Glomerular endothelial cell (primary cell): ENCODE measurements around the gene RELL2. TPM values are rescaled to one million over a fixed set of nuclear protein-coding genes. Genes with fewer than 3 reads are reported as not detected.

ENCODE experiments used
- DNase-seq: peaks from one replicate; pipeline ENCODE4 v3.0.0-alpha.2; 2011; ENCODE audit warnings: low read depth, low spot score; ENCODE audit errors: extremely low read depth
- total RNA-seq: library from RNA; depleted of rRNA; stranded (reverse); fragments of >200 nt; gene quantifications from 2 replicates; pipeline ENCODE4 v1.2.3, GENCODE V29; 2015

RELL2 gene
- total RNA-seq, 1 donor from 2014 or later = 8.5 TPM

- no peak for DNase-seq
These were observed 18.6 kb upstream of the RELL2 start for GRCh38 chr5:141618030-141618803.

GRCh38 chr5:141618804-141619554 is 17.8 kb upstream of the RELL2 start, which contains the start of gene DIAPH1:
Gene DIAPH1, minus strand, starts transcription at chr5:141619000. Its CDS starts 86 bp downstream, at chr5:141618914.
- DNase-seq = no peak

GRCh38 chr5:141623186-141623585 is 13.6 kb upstream of the RELL2 start:
- DNase-seq = no peak

- no peak for DNase-seq
These were observed 13.2 kb upstream of the RELL2 start for GRCh38 chr5:141623611-141624010.

GRCh38 chr5:141628175-141628788 is 8.5 kb upstream of the RELL2 start:
- no peak for DNase-seq

- DNase-seq = no peak
These were observed 6.1 kb upstream of the RELL2 start for GRCh38 chr5:141630570-141631140.

- DNase-seq = no peak
These were observed 4.1 kb upstream of the RELL2 start for GRCh38 chr5:141632650-141633049.

GRCh38 chr5:141633871-141634561 is 2.8 kb upstream of the RELL2 start:
- DNase-seq = no peak

- DNase-seq = no peak
These were observed 2.1 kb upstream of the RELL2 start for GRCh38 chr5:141634720-141635119.

GRCh38 chr5:141635646-141636045 is 1.2 kb upstream of the RELL2 start:
- DNase-seq = no peak

- DNase-seq = no peak
These were observed 738 bp upstream of the RELL2 start for GRCh38 chr5:141636106-141636412.

- DNase-seq = no peak
These were observed 448 bp downstream of the RELL2 start for GRCh38 chr5:141637123-141637766.

- DNase-seq = no peak
These were observed 1.1 kb downstream of the RELL2 start for GRCh38 chr5:141637767-141638419.

- DNase-seq = no peak
These were observed 2.0 kb downstream of the RELL2 start for GRCh38 chr5:141638771-141639170.

GRCh38 chr5:141639357-141640050 is 2.7 kb downstream of the RELL2 start:
- DNase-seq = no peak

GRCh38 chr5:141640051-141640415 is 3.2 kb downstream of the RELL2 start:
- DNase-seq = no peak

GRCh38 chr5:141640698-141641097 is 3.9 kb downstream of the RELL2 start:
- no peak for DNase-seq

- DNase-seq = no peak
These were observed 5.0 kb downstream of the RELL2 start for GRCh38 chr5:141641634-141642267.

- DNase-seq = no peak
These were observed 9.2 kb downstream of the RELL2 start for GRCh38 chr5:141646026-141646425.
